Lower leg skin (tissue), 3 donors: ENCODE results near the gene LMNB1.

Experiments used
- POLR2A ChIP-seq, 2 donors: fragments of 450-650 bp; IDR thresholded peaks; one replicate each; pipeline ENCODE4 v1.6.1; 2016 to 2017; ENCODE audit warnings: antibody characterized with exemption in 2 of 2, mild to moderate bottlenecking in 1 of 2, moderate library complexity in 1 of 2
- TF ChIP-seq, protein P1 (sequence below), 3 donors: fragments of 450-650 bp; IDR thresholded peaks; one replicate each; pipeline ENCODE4 v1.5.1; 2016; ENCODE audit warnings: antibody characterized with exemption in 3 of 3, mild to moderate bottlenecking in 3 of 3, moderate library complexity in 2 of 3

DNA sequence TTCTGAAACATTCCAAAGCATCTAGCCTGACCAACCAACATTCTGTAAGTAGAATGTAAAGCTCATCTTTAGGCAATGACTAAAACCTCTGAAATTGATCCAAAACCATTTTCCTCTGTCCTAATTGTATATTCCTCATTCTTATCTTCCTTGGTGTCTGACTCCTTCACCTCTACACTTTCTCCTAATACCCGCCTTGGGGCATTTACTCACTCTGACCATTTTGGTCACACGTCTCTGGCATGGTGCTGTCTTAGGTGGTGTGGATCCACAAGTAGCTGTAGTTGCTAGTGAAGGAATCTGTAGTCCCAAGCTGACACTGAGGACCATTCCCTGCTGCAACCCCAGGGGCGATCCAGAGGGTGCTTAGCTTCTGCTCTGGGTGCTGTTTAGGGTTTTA is 40.8 kb upstream of the LMNB1 start:
- TF ChIP-seq, protein P1, sequence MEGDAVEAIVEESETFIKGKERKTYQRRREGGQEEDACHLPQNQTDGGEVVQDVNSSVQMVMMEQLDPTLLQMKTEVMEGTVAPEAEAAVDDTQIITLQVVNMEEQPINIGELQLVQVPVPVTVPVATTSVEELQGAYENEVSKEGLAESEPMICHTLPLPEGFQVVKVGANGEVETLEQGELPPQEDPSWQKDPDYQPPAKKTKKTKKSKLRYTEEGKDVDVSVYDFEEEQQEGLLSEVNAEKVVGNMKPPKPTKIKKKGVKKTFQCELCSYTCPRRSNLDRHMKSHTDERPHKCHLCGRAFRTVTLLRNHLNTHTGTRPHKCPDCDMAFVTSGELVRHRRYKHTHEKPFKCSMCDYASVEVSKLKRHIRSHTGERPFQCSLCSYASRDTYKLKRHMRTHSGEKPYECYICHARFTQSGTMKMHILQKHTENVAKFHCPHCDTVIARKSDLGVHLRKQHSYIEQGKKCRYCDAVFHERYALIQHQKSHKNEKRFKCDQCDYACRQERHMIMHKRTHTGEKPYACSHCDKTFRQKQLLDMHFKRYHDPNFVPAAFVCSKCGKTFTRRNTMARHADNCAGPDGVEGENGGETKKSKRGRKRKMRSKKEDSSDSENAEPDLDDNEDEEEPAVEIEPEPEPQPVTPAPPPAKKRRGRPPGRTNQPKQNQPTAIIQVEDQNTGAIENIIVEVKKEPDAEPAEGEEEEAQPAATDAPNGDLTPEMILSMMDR (IDR thresholded peaks at IDR 0.05), result no peak
- no peak for TF ChIP-seq POLR2A (IDR thresholded peaks at IDR 0.05)
